ENCODE data around the gene NOS1. TPM values are rescaled to one million over a fixed set of nuclear protein-coding genes. Genes with fewer than 3 reads are reported as not detected.

NOS1 gene
- total RNA-seq, 2 experiments from 2014 or later: not detected

DNA sequence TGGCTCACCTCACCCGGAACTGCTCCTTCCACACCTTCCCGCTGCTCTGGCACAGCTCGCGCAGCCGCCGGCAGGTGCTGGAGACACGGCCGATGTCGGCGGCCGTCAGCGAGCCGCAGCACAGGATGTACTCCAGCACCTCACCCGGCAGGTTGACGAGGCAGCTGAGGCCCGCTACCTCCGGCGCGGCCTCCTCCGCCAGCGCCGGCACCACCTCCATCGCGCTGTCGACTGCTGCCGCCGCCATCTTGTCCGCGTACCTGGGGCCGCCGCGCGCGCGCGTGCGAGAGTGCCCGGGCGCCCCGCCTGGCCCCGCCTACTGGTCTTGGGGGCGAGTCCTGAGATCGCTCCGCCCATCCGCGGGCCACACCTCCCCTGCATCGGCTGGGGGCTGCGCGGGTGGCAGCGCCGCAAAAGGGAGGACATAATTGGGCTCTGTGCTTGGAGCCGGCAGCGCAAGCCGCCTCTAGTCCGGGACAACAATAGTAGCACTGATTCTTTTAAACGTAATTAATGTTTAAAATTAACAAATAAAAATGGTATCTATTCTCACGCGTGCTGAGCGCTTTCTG is 171.1 kb downstream of the NOS1 start, which contains the start of gene FBXO21:
Gene FBXO21 (minus strand): TSS at position 261 of the 572 bp plus-strand sequence. CDS start 14 bp downstream, at position 247.
- ChIA-PET CTCF (ENCODE audit: unreplicated experiment) (no interaction called here), POLR2A (no interaction called here)
- Histone ChIP-seq H3K79me2 (ENCODE audit: insufficient read depth, low read depth, low read length) (peaks cover 25% of the 10 kb centered on the region), H3K4me1 (ENCODE audit: insufficient read depth, low read length, poor library complexity, severe bottlenecking) (peaks cover 11% of the 10 kb centered on the region), H3K4me3 (ENCODE audit: low read depth, low read length, poor library complexity, severe bottlenecking) (peak within 1 kb of the TSS; percentile 87), H3K9me3 (ENCODE audit: low read length) (0 out of 2 replicates have a peak, but pooled peaks cover 3% of the 10 kb centered on the region), H4K20me1 (ENCODE audit: insufficient read depth, low read length) (peaks cover 9% of the 10 kb centered on the region; the same call in 1 of the 2 replicates), H2AFZ (ENCODE audit: low read length) (peak within 1 kb of the TSS; percentile 69; the same call in 1 of the 2 replicates), H3K4me2 (ENCODE audit: low read length) (peak within 1 kb of the TSS; percentile 85), H3K27ac (ENCODE audit: low read depth, low read length, poor library complexity, severe bottlenecking) (peak within 1 kb of the TSS; percentile 46), H3K36me3 (ENCODE audit: insufficient read depth, low read length) (peaks cover 37% of the 10 kb centered on the region), H3K9me2 (ENCODE audit: insufficient read depth, low read length) (no peaks in the 10 kb centered on the region)
- peak; percentile 91 for DNase-seq (ENCODE audit: low spot score)
- no peak for TF ChIP-seq EZH2phosphoT487 (IDR thresholded peaks at IDR 0.05; ENCODE audit: borderline replicate concordance, low read depth, low read length)
- TF ChIP-seq, protein P1, sequence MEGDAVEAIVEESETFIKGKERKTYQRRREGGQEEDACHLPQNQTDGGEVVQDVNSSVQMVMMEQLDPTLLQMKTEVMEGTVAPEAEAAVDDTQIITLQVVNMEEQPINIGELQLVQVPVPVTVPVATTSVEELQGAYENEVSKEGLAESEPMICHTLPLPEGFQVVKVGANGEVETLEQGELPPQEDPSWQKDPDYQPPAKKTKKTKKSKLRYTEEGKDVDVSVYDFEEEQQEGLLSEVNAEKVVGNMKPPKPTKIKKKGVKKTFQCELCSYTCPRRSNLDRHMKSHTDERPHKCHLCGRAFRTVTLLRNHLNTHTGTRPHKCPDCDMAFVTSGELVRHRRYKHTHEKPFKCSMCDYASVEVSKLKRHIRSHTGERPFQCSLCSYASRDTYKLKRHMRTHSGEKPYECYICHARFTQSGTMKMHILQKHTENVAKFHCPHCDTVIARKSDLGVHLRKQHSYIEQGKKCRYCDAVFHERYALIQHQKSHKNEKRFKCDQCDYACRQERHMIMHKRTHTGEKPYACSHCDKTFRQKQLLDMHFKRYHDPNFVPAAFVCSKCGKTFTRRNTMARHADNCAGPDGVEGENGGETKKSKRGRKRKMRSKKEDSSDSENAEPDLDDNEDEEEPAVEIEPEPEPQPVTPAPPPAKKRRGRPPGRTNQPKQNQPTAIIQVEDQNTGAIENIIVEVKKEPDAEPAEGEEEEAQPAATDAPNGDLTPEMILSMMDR (conservative IDR thresholded peaks at IDR 0.05; ENCODE audit: low read length): no peak
- no TSS peak for BruUV-seq (replicated peaks)
- intact Hi-C loops (cut with micrococcal nuclease; ENCODE audit: unreplicated experiment): no loop called here

- CTCF ChIA-PET (ENCODE audit: unreplicated experiment): no interaction called here
- peaks cover 11% of the 10 kb centered on the region for H3K4me1 ChIP-seq (ENCODE audit: insufficient read depth, low read length, poor library complexity, severe bottlenecking)
- POLR2A ChIA-PET: no interaction called here
- peak; percentile 62 for DNase-seq (ENCODE audit: low spot score)
- H3K4me3 ChIP-seq (ENCODE audit: low read depth, low read length, poor library complexity, severe bottlenecking): peak overlapping the region; percentile 87
- H3K9me2 ChIP-seq (ENCODE audit: insufficient read depth, low read length): no peaks in the 10 kb centered on the region
- H2AFZ ChIP-seq (ENCODE audit: low read length): peak overlapping the region; percentile 69; the same call in 1 of the 2 replicates
- 0 out of 2 replicates have a peak, but pooled peaks cover 3% of the 10 kb centered on the region for H3K9me3 ChIP-seq (ENCODE audit: low read length)
- no TSS peak for BruUV-seq (replicated peaks)
- peak overlapping the region; percentile 85 for H3K4me2 ChIP-seq (ENCODE audit: low read length)
- H3K79me2 ChIP-seq (ENCODE audit: insufficient read depth, low read depth, low read length): peaks cover 25% of the 10 kb centered on the region
- peaks cover 42% of the 10 kb centered on the region for H3K36me3 ChIP-seq (ENCODE audit: insufficient read depth, low read length)
- H3K27ac ChIP-seq (ENCODE audit: low read depth, low read length, poor library complexity, severe bottlenecking): peak overlapping the region; percentile 46
- peaks cover 9% of the 10 kb centered on the region; the same call in 1 of the 2 replicates for H4K20me1 ChIP-seq (ENCODE audit: insufficient read depth, low read length)
- intact Hi-C loops (cut with micrococcal nuclease; ENCODE audit: unreplicated experiment): no loop called here
- TF ChIP-seq, protein P1 (conservative IDR thresholded peaks at IDR 0.05; ENCODE audit: low read length): no peak; the same call in 1 of the 2 replicates
- no peak for TF ChIP-seq EZH2phosphoT487 (IDR thresholded peaks at IDR 0.05; ENCODE audit: borderline replicate concordance, low read depth, low read length)
These were observed 171.7 kb downstream of the NOS1 start for GRCh38 chr12:117189725-117190209.
